ENCODE measurements around the gene DUSP18.
"Not testable (repeated sequence)": the region's sequence is repeated elsewhere in the genome, so short reads cannot be mapped to it uniquely, and the experiment has no call there.

DUSP18 gene

DNA sequence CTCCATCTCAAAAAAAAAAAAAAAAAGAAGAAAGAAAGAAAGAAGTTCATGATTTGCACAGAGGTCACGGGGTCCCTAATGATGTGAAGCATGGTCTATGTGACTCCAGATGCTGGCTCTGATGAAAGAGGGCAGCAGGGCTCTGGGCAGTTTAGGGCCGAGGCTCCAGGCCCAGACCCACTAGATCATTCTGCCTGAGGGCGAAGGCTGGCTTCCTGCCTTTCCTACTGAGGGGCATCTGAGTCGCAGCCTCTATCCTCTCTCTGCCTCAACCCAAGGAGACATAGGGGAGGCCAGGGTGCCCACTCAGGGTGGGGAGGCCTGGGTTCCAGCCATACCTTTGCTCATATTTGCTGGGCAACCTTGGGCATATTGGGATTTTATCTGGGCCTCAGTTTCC lies 27.3 kb downstream of the DUSP18 start:
- DNase-seq (ENCODE audit: low read depth) = no peak

- no peak for DNase-seq (ENCODE audit: low read depth)
Observed at GRCh38 chr22:30637701-30638114, 30.0 kb downstream of the DUSP18 start.

- peak; percentile 12 for DNase-seq (ENCODE audit: low read depth)
Observed at GRCh38 chr22:30636226-30637077, 31.2 kb downstream of the DUSP18 start.

- peak; percentile 89 for DNase-seq (ENCODE audit: low read depth)
Observed at GRCh38 chr22:30635273-30636225, 32.1 kb downstream of the DUSP18 start, which contains the start of gene SLC35E4. SLC35E4 (plus strand) TSS chr22:30635781; CDS start chr22:30636451, 670 bp downstream.

- peak; percentile 82 for DNase-seq (ENCODE audit: low read depth)
Observed at GRCh38 chr22:30634471-30635233, 33.0 kb downstream of the DUSP18 start.

GRCh38 chr22:30631469-30631868 lies 36.2 kb downstream of the DUSP18 start:
- DNase-seq (ENCODE audit: low read depth) = not testable (repeated sequence)

GRCh38 chr22:30628491-30628890 lies 39.2 kb downstream of the DUSP18 start:
- no peak for DNase-seq (ENCODE audit: low read depth)

GRCh38 chr22:30627471-30627870 lies 40.2 kb downstream of the DUSP18 start:
- DNase-seq (ENCODE audit: low read depth) = no peak

GRCh38 chr22:30626413-30626812 lies 41.3 kb downstream of the DUSP18 start:
- no peak for DNase-seq (ENCODE audit: low read depth)

DNA sequence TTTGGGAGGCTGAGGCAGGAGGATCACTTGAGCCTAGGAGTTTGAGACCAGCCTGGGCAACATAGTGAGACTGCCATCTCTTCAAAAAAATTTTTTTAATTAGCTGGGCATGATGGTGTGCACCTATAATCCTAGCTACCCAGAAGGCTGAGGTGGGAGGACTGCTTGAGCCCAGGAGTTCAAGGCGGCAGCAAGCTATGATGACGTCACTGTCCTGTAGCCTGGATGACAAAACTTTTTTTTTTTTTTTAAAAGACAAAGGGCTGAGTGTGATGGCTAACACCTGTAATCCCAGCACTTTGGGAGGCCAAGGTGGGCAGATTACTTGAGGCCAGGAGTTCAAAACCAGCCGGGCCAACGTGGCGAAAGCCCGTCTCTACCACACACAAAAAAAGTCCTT lies 47.8 kb downstream of the DUSP18 start:
- not testable (repeated sequence) for DNase-seq (ENCODE audit: low read depth)

- DNase-seq (ENCODE audit: low read depth) = no peak
Observed at GRCh38 chr22:30617819-30618218, 49.9 kb downstream of the DUSP18 start.

DNA sequence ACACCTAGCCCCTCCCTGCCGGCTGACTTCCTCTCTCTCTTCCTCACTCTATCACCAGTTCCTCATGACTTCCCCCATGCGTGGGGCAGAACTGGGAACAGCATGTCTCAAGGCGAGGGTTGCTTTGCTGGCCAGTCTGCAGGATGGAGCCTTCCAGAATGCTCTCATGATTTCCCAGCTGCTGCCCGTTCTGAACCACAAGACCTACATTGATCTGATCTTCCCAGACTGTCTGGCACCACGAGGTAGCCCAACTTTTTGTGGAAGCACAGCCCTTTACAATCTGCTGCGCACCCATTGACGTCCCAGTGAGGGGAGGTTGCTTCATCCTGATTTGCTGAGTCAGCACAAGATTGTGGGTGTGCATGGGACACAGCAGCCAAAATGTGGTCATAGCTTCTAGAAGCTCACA lies 52.1 kb downstream of the DUSP18 start:
- DNase-seq (ENCODE audit: low read depth) = no peak

GRCh38 chr22:30614879-30615278 lies 52.8 kb downstream of the DUSP18 start:
- no peak for DNase-seq (ENCODE audit: low read depth)

- no peak for DNase-seq (ENCODE audit: low read depth)
Observed at GRCh38 chr22:30614268-30614667, 53.4 kb downstream of the DUSP18 start.

GRCh38 chr22:30612789-30613188 lies 54.9 kb downstream of the DUSP18 start:
- DNase-seq (ENCODE audit: low read depth) = no peak
